Ishikawa (cell line): Measurements from ENCODE around the gene HOXA3.

Experiments used
- CEBPB ChIP-seq: IDR thresholded peaks from 2 replicates; pipeline ENCODE4 v1.6.1; 2012
- CREB1 ChIP-seq: IDR thresholded peaks from 2 replicates; pipeline ENCODE4 v1.6.1; 2012; ENCODE audit warnings: low read depth
- EGR1 ChIP-seq: IDR thresholded peaks from 2 replicates; pipeline ENCODE4 v1.6.1; 2012
- EP300 ChIP-seq: IDR thresholded peaks from 2 replicates; pipeline ENCODE4 v1.6.1; 2012; ENCODE audit warnings: borderline replicate concordance
- FOXM1 ChIP-seq: IDR thresholded peaks from 2 replicates; pipeline ENCODE4 v1.6.1; 2012; ENCODE audit warnings: low read depth, borderline replicate concordance
- MAX ChIP-seq: IDR thresholded peaks from 2 replicates; pipeline ENCODE4 v1.6.1; 2012
- NFIC ChIP-seq: IDR thresholded peaks from 2 replicates; pipeline ENCODE4 v1.6.1; 2012
- RAD21 ChIP-seq: IDR thresholded peaks from 2 replicates; pipeline ENCODE4 v1.6.1; 2012; ENCODE audit warnings: low read depth
- TAF1 ChIP-seq: IDR thresholded peaks from 2 replicates; pipeline ENCODE4 v1.6.1; 2012; ENCODE audit warnings: low read depth, mild to moderate bottlenecking
- TCF12 ChIP-seq: IDR thresholded peaks from 2 replicates; pipeline ENCODE4 v1.6.1; 2012; ENCODE audit warnings: low read depth
- TEAD4 ChIP-seq: IDR thresholded peaks from 2 replicates; pipeline ENCODE4 v1.6.1; 2012
- USF1 ChIP-seq: IDR thresholded peaks from 2 replicates; pipeline ENCODE4 v1.6.1; 2012
- YY1 ChIP-seq: IDR thresholded peaks from 2 replicates; pipeline ENCODE4 v1.6.1; 2012; ENCODE audit warnings: low read depth
- ZBTB7A ChIP-seq: IDR thresholded peaks from 2 replicates; pipeline ENCODE4 v1.6.1; 2012; ENCODE audit warnings: low read depth
- TF ChIP-seq, protein P1 (sequence below): IDR thresholded peaks from 2 replicates; pipeline ENCODE4 v1.6.1; 2012; ENCODE audit warnings: low read depth, mild to moderate bottlenecking

The HOXA3 gene

DNA sequence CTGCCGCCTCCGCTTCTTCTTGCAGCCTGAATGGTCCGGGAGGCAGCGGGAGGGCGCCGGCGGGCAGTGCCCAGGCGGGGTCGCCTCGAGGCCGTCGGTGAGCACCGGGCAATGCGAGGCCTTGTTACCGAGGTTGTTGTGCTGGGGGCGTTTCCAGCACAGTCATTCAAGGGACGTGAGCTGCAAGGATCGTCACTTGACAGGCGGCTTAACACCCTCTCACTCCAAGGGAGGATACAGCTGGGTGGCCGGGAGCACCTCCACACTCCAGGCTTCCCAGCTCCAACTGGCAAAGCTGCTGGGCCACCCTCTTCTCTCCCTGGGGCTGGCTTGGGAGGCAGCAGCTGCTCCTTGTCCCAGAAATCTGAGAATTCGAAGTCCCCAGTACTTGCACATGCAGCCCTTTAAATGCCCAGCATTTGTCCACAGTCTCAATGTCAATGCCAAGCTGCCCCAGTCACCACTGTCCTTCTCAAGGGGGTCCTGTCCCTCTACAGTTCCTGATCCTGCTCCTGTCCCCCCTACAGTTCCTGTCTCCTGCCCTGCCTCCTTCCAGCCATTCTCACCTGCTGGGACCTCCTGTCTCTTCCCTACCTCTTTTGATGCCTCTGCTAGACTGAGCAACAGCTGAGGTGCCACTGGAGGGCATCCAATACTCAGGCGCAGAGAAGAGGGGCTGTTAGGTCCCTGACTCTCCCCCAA is 37.1 kb upstream of the HOXA3 start:
- TF ChIP-seq TCF12: no peak
- no peak for TF ChIP-seq ZBTB7A
- TF ChIP-seq EP300: no peak
- no peak for TF ChIP-seq TEAD4
- TF ChIP-seq FOXM1: no peak
- no peak for TF ChIP-seq CEBPB
- no peak for TF ChIP-seq YY1
- no peak for TF ChIP-seq NFIC

- TF ChIP-seq, protein P1, sequence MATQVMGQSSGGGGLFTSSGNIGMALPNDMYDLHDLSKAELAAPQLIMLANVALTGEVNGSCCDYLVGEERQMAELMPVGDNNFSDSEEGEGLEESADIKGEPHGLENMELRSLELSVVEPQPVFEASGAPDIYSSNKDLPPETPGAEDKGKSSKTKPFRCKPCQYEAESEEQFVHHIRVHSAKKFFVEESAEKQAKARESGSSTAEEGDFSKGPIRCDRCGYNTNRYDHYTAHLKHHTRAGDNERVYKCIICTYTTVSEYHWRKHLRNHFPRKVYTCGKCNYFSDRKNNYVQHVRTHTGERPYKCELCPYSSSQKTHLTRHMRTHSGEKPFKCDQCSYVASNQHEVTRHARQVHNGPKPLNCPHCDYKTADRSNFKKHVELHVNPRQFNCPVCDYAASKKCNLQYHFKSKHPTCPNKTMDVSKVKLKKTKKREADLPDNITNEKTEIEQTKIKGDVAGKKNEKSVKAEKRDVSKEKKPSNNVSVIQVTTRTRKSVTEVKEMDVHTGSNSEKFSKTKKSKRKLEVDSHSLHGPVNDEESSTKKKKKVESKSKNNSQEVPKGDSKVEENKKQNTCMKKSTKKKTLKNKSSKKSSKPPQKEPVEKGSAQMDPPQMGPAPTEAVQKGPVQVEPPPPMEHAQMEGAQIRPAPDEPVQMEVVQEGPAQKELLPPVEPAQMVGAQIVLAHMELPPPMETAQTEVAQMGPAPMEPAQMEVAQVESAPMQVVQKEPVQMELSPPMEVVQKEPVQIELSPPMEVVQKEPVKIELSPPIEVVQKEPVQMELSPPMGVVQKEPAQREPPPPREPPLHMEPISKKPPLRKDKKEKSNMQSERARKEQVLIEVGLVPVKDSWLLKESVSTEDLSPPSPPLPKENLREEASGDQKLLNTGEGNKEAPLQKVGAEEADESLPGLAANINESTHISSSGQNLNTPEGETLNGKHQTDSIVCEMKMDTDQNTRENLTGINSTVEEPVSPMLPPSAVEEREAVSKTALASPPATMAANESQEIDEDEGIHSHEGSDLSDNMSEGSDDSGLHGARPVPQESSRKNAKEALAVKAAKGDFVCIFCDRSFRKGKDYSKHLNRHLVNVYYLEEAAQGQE: no peak
- no peak for TF ChIP-seq ZBTB7A
- TF ChIP-seq EGR1: no peak
- TF ChIP-seq CREB1: no peak
- TF ChIP-seq FOXM1: no peak
Observed at GRCh38 chr7:27188386-27189294, 36.3 kb upstream of the HOXA3 start.

GRCh38 chr7:27187475-27188385 is 35.3 kb upstream of the HOXA3 start:
- no peak for TF ChIP-seq FOXM1
- TF ChIP-seq NFIC: no peak
- TF ChIP-seq TEAD4: no peak
- no peak for TF ChIP-seq YY1
- no peak for TF ChIP-seq EGR1
- no peak for TF ChIP-seq RAD21
- no peak for TF ChIP-seq USF1
- no peak for TF ChIP-seq CREB1
- TF ChIP-seq, protein P1: no peak
- no peak for TF ChIP-seq MAX
- no peak for TF ChIP-seq TAF1

GRCh38 chr7:27186668-27187474 is 34.5 kb upstream of the HOXA3 start:
- TF ChIP-seq YY1: no peak
- TF ChIP-seq, protein P1: no peak
- TF ChIP-seq EGR1: no peak
- TF ChIP-seq RAD21: no peak
- no peak for TF ChIP-seq USF1
- TF ChIP-seq MAX: no peak
- TF ChIP-seq TCF12: no peak
- TF ChIP-seq TAF1: no peak
- TF ChIP-seq CREB1: no peak
- no peak for TF ChIP-seq TEAD4
- no peak for TF ChIP-seq ZBTB7A
- TF ChIP-seq NFIC: no peak
- no peak for TF ChIP-seq CEBPB
- no peak for TF ChIP-seq EP300
- no peak for TF ChIP-seq FOXM1
